NCI-H460 (cell line): ENCODE measurements around the gene ANTXR1. TPM values are rescaled to one million over a fixed set of nuclear protein-coding genes. Genes with fewer than 3 reads are reported as not detected.

ENCODE experiments used
- DNase-seq: peaks from one replicate; pipeline ENCODE4 v3.0.0-alpha.2; 2016; ENCODE audit warnings: low read depth; ENCODE audit errors: extremely low read depth
- total RNA-seq: library from RNA; depleted of rRNA; stranded (reverse); fragments of >200 nt; shearing (Covaris generic); gene quantifications from 2 replicates; pipeline ENCODE4 v1.2.3, GENCODE V29; 2014

The ANTXR1 gene
- total RNA-seq, 1 experiment from 2014 or later, result 310 TPM

DNA sequence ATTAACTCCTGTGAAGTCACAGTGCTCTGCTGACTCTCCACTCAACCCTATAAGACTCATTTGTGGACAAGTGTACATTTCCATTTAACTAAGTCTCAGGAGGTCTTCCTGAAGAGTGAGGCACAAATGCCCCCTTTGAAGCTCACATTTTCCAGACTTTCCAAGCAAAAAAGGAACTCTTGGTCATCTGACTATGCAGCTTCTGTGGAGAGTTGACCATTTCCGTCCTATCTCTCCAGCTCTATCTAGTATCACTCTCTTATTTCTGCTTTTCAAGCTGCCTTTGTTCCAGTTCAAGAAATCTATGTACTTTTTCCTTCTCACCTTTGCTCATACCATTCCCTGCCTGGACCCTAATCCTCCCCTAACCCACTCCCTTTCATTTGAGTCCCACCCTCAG lies 77.0 kb downstream of the ANTXR1 start:
- DNase-seq, result no peak

- no peak for DNase-seq
Measured at GRCh38 chr2:69090820-69091219, 77.8 kb downstream of the ANTXR1 start.

GRCh38 chr2:69092857-69093256 lies 79.9 kb downstream of the ANTXR1 start:
- DNase-seq, result no peak

DNA sequence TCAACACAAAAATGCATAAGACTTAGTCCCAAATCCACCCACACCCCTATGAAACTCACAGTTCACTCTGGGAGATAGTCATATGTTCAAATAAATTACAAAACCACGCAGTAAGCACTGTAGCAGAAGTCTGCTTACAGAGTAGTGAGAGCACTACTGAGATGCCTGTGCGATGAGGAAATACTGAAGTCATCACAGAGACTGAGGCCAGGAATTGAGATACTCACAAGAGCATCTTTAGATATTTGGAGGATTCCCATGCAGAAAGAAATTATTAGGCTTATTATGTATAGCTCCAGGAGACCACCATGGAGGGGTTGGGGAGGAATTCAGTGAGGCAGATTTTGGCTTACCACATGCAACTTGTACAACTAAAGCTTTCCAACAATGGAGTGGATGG lies 82.3 kb downstream of the ANTXR1 start:
- no peak for DNase-seq

DNA sequence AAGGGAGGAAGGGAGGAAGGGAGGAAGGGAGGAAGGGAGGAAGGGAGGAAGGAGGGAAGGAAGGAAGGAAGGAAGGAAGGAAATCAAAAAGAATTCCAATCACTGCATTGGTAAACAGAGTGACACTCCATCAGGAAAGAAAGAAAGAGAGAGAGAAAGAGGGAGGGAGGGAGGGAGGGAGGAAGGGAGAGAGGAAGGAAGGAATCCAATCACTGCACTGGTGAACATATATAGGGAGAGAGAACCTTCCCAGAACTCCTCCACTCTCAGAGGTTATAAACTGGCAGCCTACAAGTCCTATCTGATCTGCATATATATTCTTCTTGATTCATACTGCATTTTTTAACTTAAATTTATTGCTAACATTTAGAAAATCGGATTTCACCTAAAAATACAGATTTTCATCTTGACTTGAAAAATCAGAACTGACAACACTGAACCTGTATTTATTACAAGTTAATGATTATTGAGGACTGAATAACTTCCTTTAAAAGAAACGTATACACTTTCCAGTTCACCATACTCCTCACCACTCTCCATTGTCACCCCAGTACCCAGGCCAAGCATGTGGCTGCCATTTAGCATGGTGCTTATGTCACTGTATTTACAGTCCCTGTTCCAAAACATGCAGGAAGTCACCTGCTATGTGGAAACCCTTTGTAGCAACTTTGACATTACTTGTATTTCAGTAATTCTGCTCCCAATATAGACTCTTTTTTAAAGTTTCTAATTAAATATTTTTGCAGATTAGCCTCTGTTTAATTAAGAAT lies 83.5 kb downstream of the ANTXR1 start:
- DNase-seq, result no peak

DNA sequence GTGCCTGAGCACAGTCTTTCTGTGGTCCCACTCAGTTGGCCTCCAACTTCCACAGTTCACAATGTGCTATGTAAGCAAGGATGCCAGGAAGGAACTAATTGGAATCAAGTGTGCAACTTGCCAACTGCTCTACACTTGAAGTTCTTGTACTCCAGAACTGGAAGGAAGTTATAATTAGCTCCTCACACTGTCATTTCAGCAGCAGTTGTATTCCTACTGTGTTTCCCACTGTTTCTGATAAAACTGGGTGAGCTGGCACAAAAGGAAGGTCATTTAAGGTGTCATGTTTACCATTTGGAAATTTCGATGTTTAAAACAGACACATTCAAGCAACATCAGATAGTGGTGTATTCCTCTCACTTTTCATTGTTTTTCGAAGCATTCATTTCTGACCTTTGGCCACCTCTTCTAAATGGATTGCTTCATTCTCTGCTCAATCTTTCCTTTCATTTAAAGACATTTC lies 84.2 kb downstream of the ANTXR1 start:
- DNase-seq, result no peak

GRCh38 chr2:69097891-69098655 lies 85.1 kb downstream of the ANTXR1 start:
- DNase-seq, result no peak

DNA sequence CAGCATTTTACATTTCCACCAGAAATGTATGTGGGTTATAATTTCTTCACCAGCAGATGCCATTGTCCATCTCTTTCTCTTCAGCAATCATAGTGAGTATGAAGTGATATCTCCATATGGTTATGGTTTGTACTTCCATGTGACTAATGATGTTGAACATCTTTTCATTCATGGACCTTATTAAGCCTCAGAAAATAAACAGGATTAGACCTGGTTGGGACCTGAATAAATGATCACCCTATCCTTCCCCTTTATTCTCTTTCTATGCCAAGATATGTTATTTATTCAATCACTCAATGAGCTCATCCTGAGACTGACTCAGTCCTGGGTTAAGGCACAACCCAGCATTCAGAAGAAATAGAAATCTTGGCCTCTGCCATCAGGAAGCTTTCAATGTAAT lies 86.6 kb downstream of the ANTXR1 start:
- DNase-seq, result no peak

DNA sequence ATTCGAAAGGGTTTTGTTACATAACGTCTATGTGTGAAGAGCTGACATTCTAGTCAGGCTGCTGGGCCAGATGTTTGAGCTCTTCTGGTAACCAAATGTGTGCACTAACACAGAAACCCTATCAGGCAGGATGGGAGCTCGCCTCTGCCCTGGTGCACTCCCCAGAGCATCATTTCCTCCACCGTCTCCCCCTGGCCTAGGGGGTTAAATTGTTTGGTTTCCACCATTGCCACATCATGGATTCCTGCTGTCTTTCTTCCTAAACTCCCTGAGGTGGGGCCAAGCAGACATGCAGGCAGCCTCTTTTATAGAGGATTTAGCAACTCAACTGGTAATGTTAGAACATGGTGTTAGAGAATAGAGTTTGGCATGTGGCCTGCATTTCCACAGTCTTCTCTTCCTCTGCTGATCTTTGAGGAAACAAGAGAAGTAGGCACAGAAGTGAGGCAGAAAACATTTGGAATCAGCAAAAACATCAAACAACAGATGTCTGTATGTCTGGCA lies 87.3 kb downstream of the ANTXR1 start:
- DNase-seq, result no peak

- no peak for DNase-seq
Measured at GRCh38 chr2:69102041-69102593, 89.1 kb downstream of the ANTXR1 start.

GRCh38 chr2:69103419-69103818 lies 90.4 kb downstream of the ANTXR1 start:
- DNase-seq, result no peak

DNA sequence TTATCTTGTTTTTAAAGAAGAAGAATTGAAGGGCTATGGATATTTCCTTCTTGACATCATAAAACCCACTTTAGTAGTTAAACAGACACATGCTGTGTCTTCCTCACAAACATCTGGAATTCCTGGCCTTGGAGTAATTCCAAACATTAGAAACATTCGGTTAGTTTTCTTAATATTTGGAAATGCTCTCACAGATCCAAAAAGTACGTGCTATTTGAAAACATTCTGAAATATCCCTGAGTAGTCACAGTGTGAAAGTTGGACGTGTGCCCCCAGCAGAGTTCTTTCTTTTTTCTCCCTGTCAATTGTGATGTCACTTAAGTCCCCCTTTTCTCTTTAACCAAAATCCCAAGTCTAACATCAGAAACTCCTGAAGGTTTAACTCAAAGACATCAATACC lies 91.3 kb downstream of the ANTXR1 start:
- DNase-seq, result no peak

- no peak for DNase-seq
Measured at GRCh38 chr2:69109255-69109654, 96.3 kb downstream of the ANTXR1 start.

- DNase-seq, result no peak
Measured at GRCh38 chr2:69111076-69111475, 98.1 kb downstream of the ANTXR1 start.

- DNase-seq, result no peak
Measured at GRCh38 chr2:69113627-69114026, 100.6 kb downstream of the ANTXR1 start.

DNA sequence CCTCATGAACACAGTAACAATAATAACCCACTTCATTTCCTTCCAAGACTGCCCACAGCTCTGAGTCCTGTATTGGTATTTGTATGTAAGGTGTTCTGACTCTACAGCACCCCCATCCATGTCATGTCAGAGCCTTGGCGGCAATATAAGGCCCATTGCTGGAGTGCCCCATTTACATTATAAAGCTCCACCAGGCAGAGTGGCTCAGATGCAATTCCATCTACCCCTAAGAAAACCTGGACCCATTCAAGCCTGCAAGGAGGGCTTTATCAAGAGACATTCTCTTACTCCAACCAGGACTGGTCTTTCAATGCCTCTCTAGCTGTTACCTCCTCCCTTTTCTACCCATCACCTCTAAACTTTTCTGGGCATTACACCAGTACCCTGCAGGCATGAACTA lies 101.6 kb downstream of the ANTXR1 start:
- no peak for DNase-seq

- DNase-seq, result no peak
Measured at GRCh38 chr2:69116438-69116837, 103.5 kb downstream of the ANTXR1 start.

GRCh38 chr2:69118609-69119008 lies 105.6 kb downstream of the ANTXR1 start:
- no peak for DNase-seq

DNA sequence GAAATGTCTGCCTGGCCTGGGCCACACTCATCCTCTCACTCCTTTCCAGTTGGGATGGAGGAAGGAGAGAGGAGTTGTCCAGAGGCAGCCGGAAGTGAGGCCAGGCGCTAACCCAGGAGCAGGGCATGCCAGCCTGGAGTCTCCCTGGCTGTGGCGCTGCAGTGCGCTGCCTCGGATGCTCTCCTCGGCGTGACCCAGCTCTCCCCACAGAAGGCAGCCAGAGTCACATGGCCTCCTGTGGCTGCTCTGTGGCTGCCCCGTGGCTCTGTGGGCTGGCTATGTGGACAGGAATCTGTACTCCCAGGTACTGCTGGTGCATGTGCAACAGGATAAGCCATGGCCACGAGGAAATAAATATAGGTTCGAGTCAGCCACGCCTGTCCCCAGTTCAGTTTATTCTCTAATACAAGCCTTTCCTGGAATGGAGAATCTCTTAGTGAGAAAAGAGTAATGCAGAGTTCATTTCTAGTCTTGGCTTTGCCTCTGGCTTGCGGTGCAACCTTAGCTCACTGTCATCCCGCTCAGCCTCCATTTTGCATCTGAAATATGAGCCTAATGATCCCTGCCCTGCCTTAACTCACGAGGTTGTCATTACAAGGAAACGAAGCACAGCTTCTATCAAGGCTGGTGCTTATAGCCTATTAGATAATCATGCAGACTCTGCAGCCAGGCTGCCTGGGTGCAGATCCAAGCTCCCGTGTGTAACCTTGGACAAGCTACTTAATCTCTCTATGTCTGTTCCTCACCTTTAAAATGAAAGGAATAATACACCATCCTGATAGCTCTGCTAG lies 106.3 kb downstream of the ANTXR1 start:
- no peak for DNase-seq

GRCh38 chr2:69122271-69122670 lies 109.3 kb downstream of the ANTXR1 start:
- no peak for DNase-seq

DNA sequence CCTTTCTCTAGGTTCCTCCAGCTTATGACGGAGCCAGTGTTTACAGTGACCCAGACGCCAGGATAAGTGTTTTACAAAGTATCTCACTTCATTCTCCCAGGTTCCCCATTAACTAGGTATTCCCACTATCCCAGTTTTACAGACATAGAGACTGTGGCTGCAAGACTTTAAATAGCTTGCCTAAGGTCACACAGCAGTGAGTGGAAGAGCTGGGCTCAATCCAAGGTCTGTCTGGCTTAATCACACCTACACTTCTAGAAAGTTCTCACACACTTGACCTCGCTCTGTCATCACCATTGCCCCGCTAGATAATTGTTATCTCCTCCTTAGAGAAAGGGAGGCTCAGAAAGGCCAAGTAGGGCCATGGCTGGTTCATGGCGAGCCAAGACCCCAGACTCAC lies 110.2 kb downstream of the ANTXR1 start:
- no peak for DNase-seq
